Stomach (tissue), 9 donors: ENCODE measurements around the gene SLC30A5. TPM values are rescaled to one million over a fixed set of nuclear protein-coding genes. Genes with fewer than 3 reads are reported as not detected.
"Not testable (repeated sequence)": the region's sequence is repeated elsewhere in the genome, so short reads cannot be mapped to it uniquely, and the experiment has no call there.

Experiments
- DNase-seq, 2 donors: peaks; one replicate each; pipeline versions ENCODE4 v3.0.0 to v3.0.0-alpha.2; 2013 to 2019
- H3K27ac ChIP-seq, 5 donors: fragments of 200-600 bp in 4 of 5; sonication (generic) in 4 of 5; one replicate each; pipeline ENCODE4 v1.5.1; 2013 to 2019; ENCODE audit warnings: mild to moderate bottlenecking in 1 of 5, moderate library complexity in 1 of 5
- H3K27me3 ChIP-seq, 3 donors: fragments of 200-600 bp; sonication (generic); one replicate each; pipeline ENCODE4 v1.5.1; 2017 to 2019; ENCODE audit warnings: mixed run types in 1 of 3
- H3K36me3 ChIP-seq, 4 donors: fragments of 200-600 bp; sonication (generic); 1 replicate in 3 of 4; 2 replicates in 1 of 4; pipeline ENCODE4 v1.5.1; 2016 to 2019
- H3K4me1 ChIP-seq, 4 donors: fragments of 200-600 bp; sonication (generic); one replicate each; pipeline ENCODE4 v1.5.1; 2016 to 2019
- H3K4me3 ChIP-seq, 4 donors: fragments of 200-600 bp; sonication (generic) in 3 of 4; one replicate each; pipeline ENCODE4 v1.5.1; 2016 to 2019; ENCODE audit warnings: mild to moderate bottlenecking in 1 of 4
- H3K9me3 ChIP-seq, 4 donors: fragments of 200-600 bp; sonication (generic); one replicate each; pipeline ENCODE4 v1.5.1; 2016 to 2019
- EP300 ChIP-seq: sonication (generic); formaldehyde crosslinking; IDR thresholded peaks from one replicate; pipeline ENCODE4 v1.6.1; 2017; ENCODE audit warnings: antibody characterized with exemption
- POLR2A ChIP-seq, 4 donors: fragments of 450-650 bp; IDR thresholded peaks; one replicate each; pipeline ENCODE4 v1.6.1; 2016; ENCODE audit warnings: antibody characterized with exemption in 4 of 4, control low read depth in 2 of 4, mild to moderate bottlenecking in 1 of 4, moderate library complexity in 1 of 4
- POLR2AphosphoS5 ChIP-seq, 3 donors: sonication (generic); formaldehyde crosslinking; IDR thresholded peaks; one replicate each; pipeline ENCODE4 v1.6.1; 2016; ENCODE audit warnings: antibody characterized with exemption in 3 of 3
- WGBS, 5 donors: extraction: QIAGEN DNeasy Blood & Tissue Kit in 3 of 5; methylation state at CpG; one replicate each; pipeline versions ENCODE4 v1.1.5 to v1.1.7; 2013 to 2018; 5-methylcytosine and 5-hydroxymethylcytosine counted together
- intact Hi-C: fragments of 100-400 bp; cut with DNase I; formaldehyde crosslinking; loops from one replicate; pipeline ENCODE4 v1.15.1; 2023; ENCODE audit warnings: low total_unique reads
- polyA plus RNA-seq, 3 donors: library from polyadenylated mRNA; stranded (reverse); fragments of 200-250 nt; gene quantifications; one replicate each; pipeline ENCODE4 v1.2.3, GENCODE V29; 2013
- total RNA-seq, 5 donors: library from RNA; depleted of rRNA; stranded (reverse); fragments of >200 nt; gene quantifications; one replicate each; pipeline versions ENCODE4 v1.1.0 to v1.2.3, GENCODE V29; 2014 to 2016
- TF ChIP-seq, protein P1 (sequence below), 7 experiments: fragments of 450-650 bp in 4 of 7; fragments of 200-600 bp in 3 of 7; sonication (generic) in 3 of 7; IDR thresholded peaks; one replicate each; pipeline ENCODE4 v1.5.1; 2016 to 2019; ENCODE audit warnings: antibody characterized with exemption in 7 of 7, control low read depth in 2 of 7, mild to moderate bottlenecking in 1 of 7
- donor health status: healthy with polysubstance abuse.
- donor health status: Bipolar disorder and iron deficiency.
- donor health status: healthy.

SLC30A5 gene
- total and polyA plus RNA-seq, 8 donors: 9.3 to 67.6 (median 41.2) TPM

DNA sequence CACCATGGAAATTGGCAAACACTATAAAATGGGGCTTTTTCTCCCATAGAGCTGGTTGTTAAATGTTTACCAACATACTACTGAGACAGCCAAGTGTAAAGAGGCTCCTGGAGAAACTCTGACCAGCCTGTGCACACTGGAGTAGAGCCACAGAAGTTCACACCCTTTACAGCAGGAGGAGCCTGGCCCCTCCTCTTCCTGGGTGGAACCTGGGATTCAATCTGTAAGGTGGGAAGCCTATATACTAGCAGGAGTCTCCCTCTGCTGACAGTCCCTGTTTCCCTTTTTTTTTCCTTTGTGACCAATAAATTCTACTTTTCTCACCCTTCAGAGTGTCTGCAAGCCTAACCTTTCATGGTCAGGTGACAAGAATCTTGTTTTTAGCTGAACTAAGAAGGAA, 10.4 kb upstream of the SLC30A5 start:
- no peaks in the 10 kb centered on the region for H3K4me1 ChIP-seq
- peak in 1 of 2 donors; percentile 60 for DNase-seq
- no peaks in the 10 kb centered on the region for H3K36me3 ChIP-seq
- H3K27ac ChIP-seq: no peak overlapping the region
- H3K4me3 ChIP-seq: no peak overlapping the region
- no peaks in the 10 kb centered on the region for H3K9me3 ChIP-seq
- TF ChIP-seq, protein P1, sequence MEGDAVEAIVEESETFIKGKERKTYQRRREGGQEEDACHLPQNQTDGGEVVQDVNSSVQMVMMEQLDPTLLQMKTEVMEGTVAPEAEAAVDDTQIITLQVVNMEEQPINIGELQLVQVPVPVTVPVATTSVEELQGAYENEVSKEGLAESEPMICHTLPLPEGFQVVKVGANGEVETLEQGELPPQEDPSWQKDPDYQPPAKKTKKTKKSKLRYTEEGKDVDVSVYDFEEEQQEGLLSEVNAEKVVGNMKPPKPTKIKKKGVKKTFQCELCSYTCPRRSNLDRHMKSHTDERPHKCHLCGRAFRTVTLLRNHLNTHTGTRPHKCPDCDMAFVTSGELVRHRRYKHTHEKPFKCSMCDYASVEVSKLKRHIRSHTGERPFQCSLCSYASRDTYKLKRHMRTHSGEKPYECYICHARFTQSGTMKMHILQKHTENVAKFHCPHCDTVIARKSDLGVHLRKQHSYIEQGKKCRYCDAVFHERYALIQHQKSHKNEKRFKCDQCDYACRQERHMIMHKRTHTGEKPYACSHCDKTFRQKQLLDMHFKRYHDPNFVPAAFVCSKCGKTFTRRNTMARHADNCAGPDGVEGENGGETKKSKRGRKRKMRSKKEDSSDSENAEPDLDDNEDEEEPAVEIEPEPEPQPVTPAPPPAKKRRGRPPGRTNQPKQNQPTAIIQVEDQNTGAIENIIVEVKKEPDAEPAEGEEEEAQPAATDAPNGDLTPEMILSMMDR (IDR thresholded peaks at IDR 0.05): peak in 1 of 7 experiments; percentile 22
- no peak for TF ChIP-seq EP300
- intact Hi-C loops: no loop called here
- H3K27me3 ChIP-seq: no peaks in the 10 kb centered on the region

DNA sequence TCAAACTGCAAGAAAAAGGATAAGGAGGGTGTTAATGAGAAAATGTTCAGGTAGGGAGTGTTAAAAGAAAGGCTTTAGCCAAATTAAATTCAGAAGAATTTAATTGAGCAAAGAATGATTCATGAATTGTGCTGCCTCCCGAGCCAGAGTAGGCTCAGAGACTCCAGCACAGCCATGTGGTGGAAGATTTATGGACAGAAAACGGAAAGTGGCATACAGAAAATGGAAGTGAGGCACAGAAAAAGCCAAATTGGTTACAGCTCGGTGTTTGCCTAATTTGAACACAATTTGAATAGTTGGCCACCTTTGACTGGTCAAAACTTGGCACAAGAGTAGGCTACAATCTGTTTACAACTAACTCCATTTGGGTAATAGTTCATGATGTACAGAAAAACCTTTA, 9.6 kb upstream of the SLC30A5 start:
- no peak for DNase-seq
- H3K36me3 ChIP-seq: no peaks in the 10 kb centered on the region
- intact Hi-C loops: no loop called here
- no peaks in the 10 kb centered on the region for H3K9me3 ChIP-seq
- no peak overlapping the region for H3K27ac ChIP-seq
- TF ChIP-seq POLR2A (IDR thresholded peaks at IDR 0.05) (no peak), POLR2AphosphoS5 (IDR thresholded peaks at IDR 0.05) (no peak), EP300 (no peak)
- TF ChIP-seq, protein P1 (IDR thresholded peaks at IDR 0.05): no peak
- H3K27me3 ChIP-seq: no peaks in the 10 kb centered on the region
- 72 to 80% (median 75%) methylated on average over 3 of the region's 3 CpGs for WGBS, 5 donors
- H3K4me1 ChIP-seq: no peaks in the 10 kb centered on the region
- H3K4me3 ChIP-seq: no peak overlapping the region

GRCh38 chr5:69084903-69085302, 8.9 kb upstream of the SLC30A5 start:
- Histone ChIP-seq H3K4me1 (no peaks in the 10 kb centered on the region), H3K36me3 (no peaks in the 10 kb centered on the region), H3K27me3 (no peaks in the 10 kb centered on the region), H3K4me3 (no peak overlapping the region), H3K27ac (no peak overlapping the region), H3K9me3 (no peaks in the 10 kb centered on the region)
- intact Hi-C loops: no loop called here
- 76 to 91% (median 85%) methylated on average over 2 of the region's 2 CpGs for WGBS, 5 donors
- DNase-seq: no peak
- TF ChIP-seq POLR2A (IDR thresholded peaks at IDR 0.05) (no peak), EP300 (no peak), POLR2AphosphoS5 (IDR thresholded peaks at IDR 0.05) (no peak)
- TF ChIP-seq, protein P1 (IDR thresholded peaks at IDR 0.05): no peak

DNA sequence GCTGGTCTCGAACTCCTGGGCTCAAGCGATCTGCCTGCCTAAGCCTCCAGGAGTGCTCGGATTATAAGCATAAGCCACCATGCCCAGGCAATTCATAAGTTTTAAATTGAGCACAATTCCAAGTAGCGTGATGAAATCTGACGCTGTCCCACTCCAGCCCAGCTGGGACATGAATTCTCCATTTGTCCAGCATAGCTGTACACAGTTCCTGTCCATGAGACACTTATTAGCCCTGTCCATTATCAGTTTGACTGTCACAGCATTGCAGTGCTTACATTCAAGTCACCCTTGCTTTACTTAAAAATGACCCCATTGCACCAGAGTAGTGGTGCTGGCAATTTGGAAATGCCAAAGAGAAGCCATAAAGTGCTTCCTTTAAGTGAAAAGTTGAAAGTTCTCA, 7.6 kb upstream of the SLC30A5 start:
- Histone ChIP-seq H3K4me1 (no peaks in the 10 kb centered on the region), H3K27me3 (no peaks in the 10 kb centered on the region), H3K27ac (no peak overlapping the region), H3K36me3 (no peaks in the 10 kb centered on the region), H3K4me3 (no peak overlapping the region), H3K9me3 (no peaks in the 10 kb centered on the region)
- 72 to 95% (median 82%) methylated on average over 5 of the region's 5 CpGs for WGBS, 5 donors
- intact Hi-C loops: no loop called here
- TF ChIP-seq EP300: no peak
- TF ChIP-seq, protein P1 (IDR thresholded peaks at IDR 0.05): no peak
- no peak for TF ChIP-seq POLR2AphosphoS5 (IDR thresholded peaks at IDR 0.05)
- no peak for TF ChIP-seq POLR2A (IDR thresholded peaks at IDR 0.05)
- DNase-seq: no peak

DNA sequence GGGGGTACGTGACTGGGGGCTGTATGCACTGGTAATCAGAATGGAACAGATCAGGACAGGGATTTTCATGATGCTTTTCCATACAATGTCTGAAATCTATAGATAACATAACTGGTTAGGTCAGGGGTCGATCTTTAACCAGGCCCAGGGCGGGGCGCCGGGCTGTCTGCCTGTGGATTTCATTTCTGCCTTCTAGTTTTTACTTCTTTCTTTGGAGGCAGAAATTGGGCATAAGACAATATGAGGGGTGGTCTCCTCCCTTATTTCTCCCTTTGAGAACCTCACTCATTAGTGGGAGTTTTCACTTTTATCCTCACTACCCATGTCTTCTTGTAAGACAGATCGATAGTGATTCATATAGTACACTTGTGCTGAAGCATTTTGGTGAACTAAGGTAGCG, 5.8 kb upstream of the SLC30A5 start:
- H3K27me3 ChIP-seq, DNase-seq, H3K9me3 ChIP-seq, H3K4me1 ChIP-seq, H3K4me3 ChIP-seq, intact Hi-C loops, H3K27ac ChIP-seq, H3K36me3 ChIP-seq: not testable (repeated sequence)
- WGBS, 5 donors: 80 to 95% (median 87%) methylated on average over 7 of the region's 7 CpGs
